Nephron (organoid): ENCODE results near the gene PRKCH.

ENCODE experiments used
- H3K27ac Mint-ChIP-seq, 3 experiments: 2 replicates each; pipeline ENCODE4 v1.8.0; 2020; ENCODE audit warnings: mixed read lengths in 3 of 3, mild to moderate bottlenecking in 2 of 3, moderate library complexity in 1 of 3
- H3K27me3 Mint-ChIP-seq: 2 replicates; pipeline ENCODE4 v1.8.0; 2021; ENCODE audit warnings: low read depth, mild to moderate bottlenecking, moderate library complexity, mixed read lengths
- H3K36me3 Mint-ChIP-seq: 2 replicates; pipeline ENCODE4 v1.8.0; 2020; ENCODE audit warnings: low read depth, mixed read lengths
- H3K4me1 Mint-ChIP-seq: 2 replicates; pipeline ENCODE4 v1.8.0; 2020; ENCODE audit warnings: mixed read lengths
- H3K4me3 Mint-ChIP-seq, 3 experiments: 2 replicates each; pipeline ENCODE4 v1.8.0; 2020; ENCODE audit warnings: mild to moderate bottlenecking in 3 of 3, mixed read lengths in 3 of 3, moderate library complexity in 2 of 3
- H3K9me3 Mint-ChIP-seq: 2 replicates; pipeline ENCODE4 v1.8.0; 2020; ENCODE audit warnings: mixed read lengths
- TF ChIP-seq, protein P1 (sequence below), 3 experiments: fragments of 200-600 bp; sonication (generic); IDR thresholded peaks; one replicate each; pipeline ENCODE4 v1.5.0; 2021; ENCODE audit warnings: antibody characterized with exemption in 3 of 3; ENCODE audit not compliant: unreplicated experiment in 3 of 3

Gene PRKCH

DNA sequence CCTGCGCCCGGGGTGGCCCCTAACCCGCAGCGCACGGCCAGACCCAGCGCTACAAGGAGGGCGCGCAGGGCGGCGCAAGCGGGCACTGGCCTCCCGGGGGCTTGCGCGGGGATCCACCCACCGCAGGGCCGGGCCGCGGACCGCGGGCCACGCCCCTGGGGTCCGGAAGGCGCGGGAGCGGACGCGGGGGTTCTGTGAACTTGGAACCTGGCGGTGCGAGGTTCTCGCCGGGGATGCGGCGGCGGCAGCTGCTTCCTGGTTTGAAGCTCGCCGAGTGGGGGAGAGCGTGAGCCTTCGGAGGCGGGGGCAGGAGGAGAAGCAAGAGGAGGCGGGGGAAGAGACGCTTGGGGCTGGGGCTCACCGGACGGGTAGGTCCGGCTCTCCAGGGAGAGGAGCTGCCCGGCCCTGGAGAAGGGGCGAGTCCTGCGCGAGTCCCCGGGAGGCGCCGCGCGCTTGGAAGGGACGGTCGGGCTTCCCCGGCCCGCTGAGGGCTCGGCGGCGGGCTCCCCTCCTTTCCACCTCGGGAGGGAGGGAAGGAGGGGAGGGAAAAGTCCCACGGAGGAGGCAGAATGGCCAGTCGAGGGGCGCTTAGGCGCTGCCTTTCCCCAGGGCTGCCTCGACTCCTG, at the start of gene PRKCH:
Gene PRKCH (plus strand): TSS at position 195 of the 626 bp plus-strand sequence. CDS start 523 bp downstream, outside the sequence.
- H3K27me3 Mint-ChIP-seq = peaks cover 30% of the 10 kb centered on the region
- peak within 1 kb of the TSS; percentile 82 to 84 (median 83) for H3K4me3 Mint-ChIP-seq
- H3K9me3 Mint-ChIP-seq = peaks cover 3% of the 10 kb centered on the region
- TF ChIP-seq, protein P1, sequence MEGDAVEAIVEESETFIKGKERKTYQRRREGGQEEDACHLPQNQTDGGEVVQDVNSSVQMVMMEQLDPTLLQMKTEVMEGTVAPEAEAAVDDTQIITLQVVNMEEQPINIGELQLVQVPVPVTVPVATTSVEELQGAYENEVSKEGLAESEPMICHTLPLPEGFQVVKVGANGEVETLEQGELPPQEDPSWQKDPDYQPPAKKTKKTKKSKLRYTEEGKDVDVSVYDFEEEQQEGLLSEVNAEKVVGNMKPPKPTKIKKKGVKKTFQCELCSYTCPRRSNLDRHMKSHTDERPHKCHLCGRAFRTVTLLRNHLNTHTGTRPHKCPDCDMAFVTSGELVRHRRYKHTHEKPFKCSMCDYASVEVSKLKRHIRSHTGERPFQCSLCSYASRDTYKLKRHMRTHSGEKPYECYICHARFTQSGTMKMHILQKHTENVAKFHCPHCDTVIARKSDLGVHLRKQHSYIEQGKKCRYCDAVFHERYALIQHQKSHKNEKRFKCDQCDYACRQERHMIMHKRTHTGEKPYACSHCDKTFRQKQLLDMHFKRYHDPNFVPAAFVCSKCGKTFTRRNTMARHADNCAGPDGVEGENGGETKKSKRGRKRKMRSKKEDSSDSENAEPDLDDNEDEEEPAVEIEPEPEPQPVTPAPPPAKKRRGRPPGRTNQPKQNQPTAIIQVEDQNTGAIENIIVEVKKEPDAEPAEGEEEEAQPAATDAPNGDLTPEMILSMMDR (IDR thresholded peaks at IDR 0.05; ENCODE audit: unreplicated experiment in 3 of 3) = no peak
- no peaks in the 10 kb centered on the region for H3K36me3 Mint-ChIP-seq
- no peaks in the 10 kb centered on the region for H3K4me1 Mint-ChIP-seq
- H3K27ac Mint-ChIP-seq = no peak within 1 kb of the TSS

DNA sequence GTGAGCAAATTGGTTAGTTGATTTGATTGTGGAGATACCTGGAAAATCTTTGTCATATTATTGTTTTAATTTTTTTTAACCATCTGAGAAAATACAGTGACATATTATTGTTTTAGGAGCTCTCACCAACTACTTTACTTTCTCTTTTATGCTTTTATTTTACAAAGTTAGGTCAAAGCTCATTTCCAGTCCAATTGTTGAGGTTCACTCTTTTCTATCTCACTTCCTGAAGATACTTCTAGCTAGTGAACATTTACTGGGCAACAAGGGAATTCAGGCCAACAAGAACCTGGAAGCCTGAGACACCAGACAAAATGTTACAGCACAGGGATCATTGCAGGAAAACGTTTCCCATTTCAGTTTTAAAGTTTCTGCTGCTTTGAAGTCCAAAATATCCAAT, 44.1 kb upstream of the PRKCH start:
- Mint-ChIP-seq H3K36me3 (no peaks in the 10 kb centered on the region), H3K4me3 (no peak overlapping the region), H3K4me1 (peaks cover 22% of the 10 kb centered on the region), H3K9me3 (no peaks in the 10 kb centered on the region), H3K27ac (no peak overlapping the region), H3K27me3 (peaks cover 62% of the 10 kb centered on the region)
- TF ChIP-seq, protein P1 (IDR thresholded peaks at IDR 0.05; ENCODE audit: unreplicated experiment in 3 of 3) = no peak

DNA sequence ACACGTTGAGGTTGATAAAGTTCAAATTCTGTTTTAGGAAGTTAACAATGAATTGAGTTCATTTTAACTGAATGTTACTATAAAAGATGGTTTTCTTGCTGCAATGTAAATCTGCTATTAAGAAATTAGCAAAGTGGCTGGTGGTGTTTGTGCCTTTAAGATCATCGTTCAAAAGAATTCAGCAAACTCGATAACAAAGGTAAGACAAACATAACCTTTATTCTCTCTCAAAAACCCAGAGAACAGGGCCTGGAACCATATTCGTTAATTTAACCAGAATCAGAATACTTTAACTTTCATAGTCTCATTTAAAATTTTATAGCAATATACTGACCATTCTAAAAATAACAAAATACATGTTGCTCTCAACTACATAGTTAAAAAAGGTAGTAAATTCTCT, 43.6 kb upstream of the PRKCH start:
- H3K36me3 Mint-ChIP-seq = no peaks in the 10 kb centered on the region
- no peaks in the 10 kb centered on the region for H3K9me3 Mint-ChIP-seq
- TF ChIP-seq, protein P1 (IDR thresholded peaks at IDR 0.05; ENCODE audit: unreplicated experiment in 3 of 3) = no peak
- no peak overlapping the region for H3K27ac Mint-ChIP-seq
- peak overlapping the region in 1 of 3 experiments; percentile 50 for H3K4me3 Mint-ChIP-seq
- peaks cover 19% of the 10 kb centered on the region for H3K4me1 Mint-ChIP-seq
- peaks cover 66% of the 10 kb centered on the region for H3K27me3 Mint-ChIP-seq

DNA sequence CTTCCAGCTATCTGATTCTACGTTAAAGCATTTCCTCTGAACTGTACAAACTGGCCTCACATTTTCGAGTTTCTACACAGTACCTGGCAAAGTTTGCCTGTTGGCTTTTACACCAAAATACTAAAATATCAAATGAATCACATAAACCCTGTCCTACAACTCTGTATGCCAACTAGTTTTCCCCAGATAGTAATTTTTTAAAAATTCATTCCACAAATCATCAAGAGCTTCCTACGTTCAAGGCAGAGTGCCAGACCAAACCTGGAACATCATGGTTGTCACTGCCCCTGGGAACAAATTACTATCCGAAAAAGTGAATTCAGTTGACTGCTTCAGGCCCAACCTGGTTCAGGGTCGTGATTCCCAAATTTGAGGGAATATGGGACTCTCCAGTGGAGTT, 42.3 kb upstream of the PRKCH start:
- peaks cover 77% of the 10 kb centered on the region for H3K27me3 Mint-ChIP-seq
- TF ChIP-seq, protein P1 (IDR thresholded peaks at IDR 0.05; ENCODE audit: unreplicated experiment in 3 of 3) = no peak
- no peaks in the 10 kb centered on the region for H3K36me3 Mint-ChIP-seq

DNA sequence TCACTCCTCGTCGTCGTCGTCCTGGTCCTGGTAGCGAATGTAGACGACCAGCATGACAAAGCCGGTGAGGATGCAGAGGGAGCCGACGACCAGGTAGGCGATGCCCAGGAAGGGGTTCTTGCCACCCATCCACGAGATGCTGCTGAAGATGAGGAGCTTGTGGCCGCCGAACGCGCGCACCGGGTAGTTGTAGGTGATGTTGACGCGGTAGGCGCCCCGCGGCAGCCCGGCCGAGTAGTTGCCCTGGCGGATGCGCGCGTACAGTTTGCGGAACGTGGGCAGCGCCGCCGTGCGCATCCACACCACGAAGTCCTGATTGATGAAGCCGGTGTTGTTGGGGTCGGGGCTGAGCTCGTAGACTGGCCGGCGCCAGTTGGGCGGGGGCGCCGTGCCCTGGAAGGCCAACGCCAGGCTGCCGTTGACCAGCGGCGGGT, 41.3 kb upstream of the PRKCH start:
- no peaks in the 10 kb centered on the region for H3K36me3 Mint-ChIP-seq
- H3K4me1 Mint-ChIP-seq = peaks cover 15% of the 10 kb centered on the region
- H3K27me3 Mint-ChIP-seq = peaks cover 75% of the 10 kb centered on the region
- peak overlapping the region; percentile 15 to 54 (median 33) for H3K27ac Mint-ChIP-seq
- H3K4me3 Mint-ChIP-seq = peak overlapping the region; percentile 82 to 86 (median 86)
- TF ChIP-seq, protein P1 (IDR thresholded peaks at IDR 0.05; ENCODE audit: unreplicated experiment in 3 of 3) = no peak
- no peaks in the 10 kb centered on the region for H3K9me3 Mint-ChIP-seq

More for the DNA sequence above, 42.3 kb upstream of the PRKCH start:
- Mint-ChIP-seq H3K4me1 (peaks cover 15% of the 10 kb centered on the region), H3K4me3 (peak overlapping the region; percentile 2 to 86 (median 86)), H3K27ac (peak overlapping the region in 2 of 3 experiments; percentile 15 to 64), H3K9me3 (no peaks in the 10 kb centered on the region)
